Erythroblast (primary cell): ENCODE measurements around the gene MIEF2.

ENCODE experiments used
- GATA1 ChIP-seq: IDR thresholded peaks from 2 replicates; pipeline ENCODE4 v1.6.1; 2011; ENCODE audit warnings: low read depth, mild to moderate bottlenecking, control low read depth, low read length, moderate library complexity
- POLR2A ChIP-seq: IDR thresholded peaks from 2 replicates; pipeline ENCODE4 v1.6.1; 2011; ENCODE audit warnings: mild to moderate bottlenecking, low read length

DNA sequence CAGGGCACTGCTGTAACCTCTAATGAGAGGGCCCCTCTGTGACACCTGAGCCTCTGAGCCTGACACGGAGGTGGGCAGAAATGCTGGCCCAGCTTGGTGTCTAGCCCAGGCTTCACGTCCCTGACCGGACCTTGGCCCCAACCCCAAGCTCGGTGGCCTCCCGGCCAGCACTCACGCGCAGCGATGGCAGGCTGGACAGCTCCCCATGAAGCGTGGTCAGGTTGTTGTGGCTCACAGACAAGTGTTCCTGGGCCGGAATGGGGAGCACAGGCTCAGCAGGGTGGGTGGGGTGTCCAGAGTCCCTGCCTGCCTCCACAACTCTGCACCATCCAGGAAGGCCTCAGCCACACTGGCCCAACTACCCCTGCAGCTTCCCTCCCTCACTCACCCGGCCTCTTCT is 4.1 kb upstream of the MIEF2 start:
- TF ChIP-seq POLR2A = no peak
- no peak for TF ChIP-seq GATA1
